ENCODE measurements around the gene NAALAD2.

GRCh38 chr11:90133560-90134477 is 644 bp upstream of the NAALAD2 start:
- no peak for TF ChIP-seq CTCF (IDR thresholded peaks at IDR 0.05; ENCODE audit: low read depth, low read length)
- TF ChIP-seq EZH2phosphoT487 (IDR thresholded peaks at IDR 0.05; ENCODE audit: low read depth): no peak
